Urothelium cell line (cell line): Measurements from ENCODE around the gene MTFR1L.

ENCODE experiments used
- DNase-seq: peaks from one replicate; pipeline ENCODE4 v3.0.0; 2011; ENCODE audit warnings: low spot score, mixed read lengths
- FAIRE-seq: peaks from 2 replicates; lab custom pipeline; 2011; peaks lifted over from hg19 to GRCh38; lab: Jason Lieb, UNC

The MTFR1L gene

DNA sequence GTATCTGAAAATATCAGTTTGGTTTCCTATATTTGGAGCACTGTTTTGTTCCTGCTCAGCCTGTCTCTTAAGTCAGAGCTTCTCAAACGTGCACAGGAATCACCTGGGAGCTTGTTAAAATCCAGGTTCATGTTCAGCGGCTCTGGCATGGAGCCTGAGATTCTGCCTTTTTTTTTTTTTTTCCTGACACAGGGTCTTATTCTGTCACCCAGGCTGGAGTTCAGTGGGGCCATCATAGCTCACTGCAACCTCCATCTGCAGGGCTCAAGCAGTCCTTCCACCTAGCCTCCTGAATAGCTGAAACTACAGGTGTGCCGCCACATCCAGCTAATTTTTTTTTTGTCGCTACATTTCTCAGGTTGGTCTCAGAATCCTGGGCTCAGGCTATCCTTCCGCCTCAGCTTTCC lies 32.0 kb upstream of the MTFR1L start:
- FAIRE-seq = no peak
- no peak for DNase-seq

DNA sequence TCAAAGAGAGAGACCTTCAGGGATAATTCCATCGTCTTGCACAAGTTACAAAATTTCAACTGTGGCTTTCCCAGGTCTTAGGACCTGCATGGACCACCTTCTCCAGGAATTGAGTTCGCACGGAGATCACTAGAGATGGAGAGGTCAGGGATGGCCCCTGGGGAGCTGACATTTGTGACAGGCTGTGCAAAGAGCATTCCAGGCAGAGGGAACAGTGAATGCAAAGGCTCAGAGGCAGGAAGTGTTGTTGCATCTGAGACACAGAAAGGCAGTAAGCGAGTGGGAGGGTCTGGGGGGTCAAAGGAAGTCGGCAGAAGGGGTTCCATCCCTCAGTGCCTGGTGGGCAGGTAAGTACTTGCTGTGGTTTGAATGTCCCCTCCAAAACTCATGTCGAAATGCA lies 29.3 kb upstream of the MTFR1L start:
- FAIRE-seq (no peak), DNase-seq (no peak)

DNA sequence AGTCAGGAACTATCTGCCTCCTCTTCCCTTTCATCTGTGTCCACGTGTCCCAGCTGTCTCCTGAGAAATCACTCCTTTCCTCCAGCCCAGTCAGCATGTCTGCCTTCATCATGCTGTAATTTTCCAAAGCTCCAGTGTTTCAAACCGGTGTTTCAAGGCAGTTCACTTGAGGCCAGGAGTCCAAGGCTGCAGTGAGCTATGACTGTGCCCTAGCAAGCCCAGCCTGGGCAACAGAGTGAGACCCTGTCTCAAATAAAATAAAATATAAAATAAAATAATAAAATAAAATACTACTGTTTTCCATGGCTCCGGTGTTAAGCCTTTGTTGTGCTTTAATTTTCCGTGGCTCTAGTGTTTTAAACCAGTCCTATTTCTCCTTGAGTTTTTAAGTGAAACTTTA lies 27.6 kb upstream of the MTFR1L start:
- no peak for FAIRE-seq

DNA sequence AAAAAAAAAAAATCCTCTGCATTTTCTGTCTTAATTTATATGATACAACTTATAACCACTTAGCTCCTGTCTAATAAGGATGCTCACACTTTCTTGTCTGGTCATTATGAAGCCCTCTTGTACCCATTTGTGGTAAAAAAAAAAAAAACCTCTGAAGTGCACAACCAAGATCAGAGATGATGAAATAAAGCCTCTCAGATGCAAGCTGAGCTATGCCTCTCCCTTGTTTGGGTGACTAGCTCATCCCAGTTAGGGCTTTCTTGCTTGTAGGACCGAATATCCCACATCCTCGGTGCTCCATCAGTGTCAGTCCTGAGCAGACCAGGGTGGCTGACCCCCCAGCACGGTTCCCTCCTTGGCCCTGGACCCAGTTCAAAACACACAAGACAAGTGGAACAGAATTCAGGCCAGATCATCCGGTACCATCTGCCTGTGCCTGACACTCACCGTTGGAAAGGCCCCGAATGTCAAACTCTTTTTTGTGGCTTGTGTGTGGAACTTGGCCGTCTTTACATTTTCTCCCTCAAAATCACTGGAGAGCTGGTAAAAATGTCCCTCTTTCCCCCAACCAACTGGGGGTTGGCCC lies 26.1 kb upstream of the MTFR1L start:
- no peak for FAIRE-seq

More for the DNA sequence above, 27.6 kb upstream of the MTFR1L start:
- DNase-seq = no peak

DNA sequence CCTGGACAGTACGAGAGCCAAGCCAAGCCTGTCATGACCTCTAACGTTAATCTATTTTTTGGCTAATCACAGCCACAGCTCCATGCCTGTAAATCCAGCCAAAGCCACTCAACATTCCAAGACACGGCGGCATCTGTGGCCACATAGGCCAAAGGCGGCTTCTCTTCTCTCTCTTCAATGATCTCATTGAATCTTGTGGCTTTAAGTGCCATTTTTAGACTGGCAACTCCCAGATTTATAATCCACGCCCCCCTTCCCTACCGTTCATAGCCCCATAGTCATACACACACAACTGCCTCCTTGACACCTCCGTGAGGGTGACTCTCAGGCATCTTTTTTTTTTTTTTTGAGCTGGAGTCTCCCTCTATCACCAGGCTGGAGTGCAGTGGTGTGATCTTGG lies 25.4 kb upstream of the MTFR1L start:
- DNase-seq (peak; percentile 53), FAIRE-seq (no peak)

More for the DNA sequence above, 26.1 kb upstream of the MTFR1L start:
- DNase-seq = no peak

DNA sequence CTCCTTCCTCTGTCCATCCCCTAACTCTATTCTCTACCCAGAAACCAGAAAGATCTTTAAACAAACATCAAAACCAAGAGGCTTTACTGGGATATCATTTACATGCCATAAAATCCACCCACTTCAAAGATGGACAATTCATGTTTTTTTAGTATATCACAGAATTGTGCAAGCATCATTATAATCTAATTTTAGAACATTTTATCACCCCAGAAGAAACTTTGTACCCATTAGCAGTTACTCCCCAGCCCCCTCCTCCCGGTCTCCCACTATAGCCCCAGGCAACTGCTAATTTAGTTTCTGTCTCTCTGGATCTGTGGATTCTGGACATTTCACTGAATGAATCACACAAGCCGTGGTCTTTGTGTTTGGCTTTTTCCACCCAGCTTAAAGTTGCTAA lies 24.5 kb upstream of the MTFR1L start:
- DNase-seq = no peak
- FAIRE-seq = no peak

DNA sequence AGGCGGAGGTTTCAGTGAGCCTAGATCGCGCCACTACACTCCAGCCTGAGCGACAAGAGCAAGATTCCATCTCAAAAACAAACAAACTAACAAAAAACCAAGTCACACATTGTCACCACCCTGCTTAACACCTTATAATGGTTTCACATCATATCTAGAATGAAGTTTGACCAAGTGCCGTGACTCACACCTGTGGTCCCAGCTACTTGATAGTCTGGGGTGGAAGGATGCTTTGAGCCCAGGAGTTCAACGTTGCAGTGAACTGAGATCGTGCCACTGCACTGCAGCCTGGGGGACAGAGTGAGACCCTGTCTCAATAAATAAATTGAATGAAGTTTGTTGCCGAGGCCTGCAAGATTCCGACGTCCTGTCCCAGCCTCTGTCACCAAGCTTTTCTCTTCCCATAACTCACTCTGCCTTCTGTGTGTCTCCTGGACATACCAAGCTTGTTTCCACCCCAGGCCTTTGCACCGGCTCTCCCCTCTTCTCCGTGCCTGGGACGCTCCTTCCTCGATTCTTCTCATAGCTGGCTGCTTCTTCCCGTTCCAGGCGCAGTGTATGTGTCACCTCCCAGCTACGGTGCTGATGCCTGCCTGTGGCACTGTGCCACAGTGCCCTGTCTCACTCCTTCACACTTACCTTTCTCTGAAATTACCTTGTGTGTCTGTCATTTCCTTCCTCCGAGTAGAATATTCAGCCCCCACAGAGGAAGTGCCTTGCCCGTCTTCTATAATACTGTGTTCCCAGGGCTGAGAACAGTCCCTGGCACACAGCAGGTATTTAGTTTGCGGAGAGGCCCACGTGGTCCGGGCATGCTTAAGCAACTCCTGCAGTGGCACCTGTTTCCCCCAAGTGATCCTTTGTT lies 23.6 kb upstream of the MTFR1L start:
- FAIRE-seq = no peak
- DNase-seq = no peak

DNA sequence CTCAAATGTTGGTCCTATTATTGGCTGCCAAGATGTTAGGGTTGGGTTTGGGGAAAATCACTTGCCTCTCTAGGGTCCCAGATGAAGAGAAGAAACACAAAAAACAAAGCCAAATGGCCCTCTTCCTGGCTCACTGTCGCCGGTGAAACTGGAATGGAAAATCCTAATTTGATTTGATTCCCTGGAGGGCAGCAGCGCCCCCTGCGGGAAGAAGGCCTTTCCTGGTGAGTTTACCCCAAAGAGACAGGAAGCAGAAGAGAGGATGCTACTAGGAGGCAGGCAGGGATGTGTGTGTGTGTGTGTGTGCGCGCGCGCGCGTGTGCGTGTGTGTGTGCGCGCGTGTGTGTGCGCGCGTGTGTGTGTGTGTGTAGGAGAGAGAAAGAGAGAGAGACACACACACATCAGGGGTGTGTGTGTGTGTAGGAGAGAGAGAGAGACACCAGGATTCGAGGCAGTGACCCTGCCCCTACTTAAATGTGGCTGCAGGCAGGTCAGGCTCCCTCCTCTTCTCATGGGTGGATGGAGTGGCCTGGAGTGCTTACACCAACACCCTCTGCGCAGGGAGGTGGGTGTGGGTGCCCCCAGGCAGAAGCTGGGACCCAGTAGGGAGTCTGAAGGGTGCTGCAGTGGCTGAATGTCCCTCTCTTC lies 22.8 kb upstream of the MTFR1L start:
- DNase-seq (peak; percentile 77), FAIRE-seq (peak; percentile 69)

DNA sequence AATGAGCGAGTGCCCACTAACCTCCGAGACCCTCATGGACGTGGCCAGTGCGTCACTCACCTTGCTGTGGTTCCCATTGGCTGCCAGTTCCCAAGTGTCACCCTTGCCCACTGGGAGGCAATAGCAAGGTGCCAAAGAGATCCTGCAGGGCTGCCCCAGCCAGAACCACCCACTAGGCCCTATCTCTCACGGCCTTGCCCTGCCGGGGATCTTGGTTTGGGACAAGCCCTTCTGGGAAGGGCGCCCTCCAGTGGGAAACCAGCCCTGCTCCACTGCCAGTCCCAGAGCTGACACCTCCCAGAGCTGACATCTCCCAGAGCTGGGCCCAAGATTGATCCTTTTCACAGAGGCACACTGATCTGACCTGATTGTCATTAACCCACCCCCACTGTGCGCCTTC lies 21.8 kb upstream of the MTFR1L start:
- peak; percentile 51 for DNase-seq
- FAIRE-seq = no peak

DNA sequence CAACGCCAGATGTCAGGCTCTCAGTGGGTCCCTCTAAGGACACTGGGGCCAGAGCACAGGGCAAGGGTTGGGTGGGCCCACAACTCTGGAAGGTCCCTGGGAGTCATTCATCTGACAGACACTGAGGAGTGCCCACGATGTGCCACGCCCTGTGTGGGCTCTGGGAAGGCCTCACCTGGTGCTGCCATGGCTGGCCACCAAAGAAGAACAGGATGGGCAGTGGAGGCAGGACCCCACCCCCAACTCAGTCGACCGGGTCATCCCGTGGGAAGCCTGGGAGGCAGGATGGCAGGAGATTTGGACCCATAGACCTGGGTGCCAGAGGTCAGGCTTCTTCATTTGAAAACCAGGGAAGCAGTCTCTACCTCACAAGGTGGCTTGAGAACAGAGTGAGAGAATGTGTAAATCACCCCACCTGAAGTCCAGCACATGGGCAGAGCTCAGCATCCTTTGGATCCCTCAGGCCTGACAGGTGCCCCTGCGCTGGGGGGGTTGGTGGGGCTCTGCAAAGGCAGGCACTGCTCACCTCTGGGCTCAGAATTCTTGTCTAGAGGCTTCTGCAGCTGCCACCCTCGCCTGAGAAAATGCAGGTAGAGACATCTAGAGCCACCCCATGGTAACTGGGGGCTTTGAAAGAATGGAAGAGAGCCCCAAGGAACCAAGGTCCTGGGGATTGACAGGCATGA lies 20.9 kb upstream of the MTFR1L start:
- DNase-seq (no peak), FAIRE-seq (no peak)

DNA sequence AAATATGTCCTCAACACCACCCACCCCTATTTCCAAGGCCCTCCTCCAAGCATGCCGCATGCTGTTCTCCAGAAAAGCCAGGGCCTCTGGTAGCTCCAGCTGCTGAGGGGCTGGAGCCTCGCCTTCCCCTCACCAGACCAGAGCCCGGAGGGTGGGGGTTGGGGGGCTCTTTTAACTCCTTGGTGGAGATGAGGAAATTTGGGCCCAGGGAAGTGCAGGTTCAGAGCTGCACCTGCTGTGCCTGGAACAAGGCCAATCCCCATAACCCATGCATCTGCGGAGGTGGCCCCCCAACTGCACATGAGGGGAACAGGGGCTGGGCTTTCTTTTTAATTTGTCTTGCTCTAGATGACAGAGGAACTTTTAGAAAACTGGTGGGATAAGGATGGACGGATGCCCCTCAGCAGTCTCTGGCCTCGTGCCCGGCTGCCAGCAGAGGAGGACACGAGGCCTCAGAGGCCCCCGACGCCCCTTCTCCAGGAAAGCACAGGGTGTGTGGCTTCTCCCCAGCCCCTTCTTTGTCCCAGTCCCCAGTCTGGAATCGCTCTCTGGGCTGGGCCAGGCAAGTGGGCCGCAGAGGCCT lies 20.3 kb upstream of the MTFR1L start:
- no peak for DNase-seq
- FAIRE-seq = no peak

DNA sequence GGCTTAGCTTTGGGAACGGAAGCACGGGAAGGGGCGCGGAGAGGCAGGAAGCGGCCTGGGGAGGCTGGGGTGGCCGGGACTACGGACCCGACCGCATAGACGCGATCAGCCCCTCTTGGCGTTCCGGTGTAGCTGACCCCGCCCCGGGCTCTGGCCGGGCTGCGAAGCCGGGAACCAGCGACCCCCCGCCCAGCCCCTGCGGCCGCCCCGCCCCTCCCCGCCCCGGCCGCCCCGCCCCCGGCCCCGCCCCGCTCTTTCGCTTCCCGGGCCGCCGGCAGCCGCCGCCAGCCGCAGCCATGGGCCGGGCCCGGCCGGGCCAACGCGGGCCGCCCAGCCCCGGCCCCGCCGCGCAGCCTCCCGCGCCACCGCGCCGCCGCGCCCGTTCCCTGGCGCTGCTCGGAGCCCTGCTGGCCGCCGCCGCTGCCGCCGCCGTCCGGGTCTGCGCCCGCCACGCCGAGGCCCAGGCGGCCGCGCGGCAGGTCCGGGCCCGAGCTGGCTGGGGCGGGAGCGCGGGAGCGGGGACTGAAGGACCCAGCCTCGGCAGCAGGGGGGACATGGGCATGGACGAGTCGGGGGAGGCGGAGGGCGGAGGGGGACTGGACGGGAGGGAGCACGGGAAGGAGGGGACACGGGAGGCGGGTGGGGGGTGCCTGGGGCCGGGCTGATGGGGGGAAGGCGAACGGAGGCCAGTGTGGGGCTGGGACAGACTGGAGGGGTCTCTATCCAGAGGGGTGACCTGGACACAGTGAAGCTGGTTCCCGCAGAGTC lies 19.6 kb upstream of the MTFR1L start, which contains the start of gene SELENON:
SELENON (plus strand) TSS at position 259 of the 768 bp plus-strand sequence; CDS start at position 297, 38 bp downstream.
- FAIRE-seq (no peak), DNase-seq (peak; percentile 85)

DNA sequence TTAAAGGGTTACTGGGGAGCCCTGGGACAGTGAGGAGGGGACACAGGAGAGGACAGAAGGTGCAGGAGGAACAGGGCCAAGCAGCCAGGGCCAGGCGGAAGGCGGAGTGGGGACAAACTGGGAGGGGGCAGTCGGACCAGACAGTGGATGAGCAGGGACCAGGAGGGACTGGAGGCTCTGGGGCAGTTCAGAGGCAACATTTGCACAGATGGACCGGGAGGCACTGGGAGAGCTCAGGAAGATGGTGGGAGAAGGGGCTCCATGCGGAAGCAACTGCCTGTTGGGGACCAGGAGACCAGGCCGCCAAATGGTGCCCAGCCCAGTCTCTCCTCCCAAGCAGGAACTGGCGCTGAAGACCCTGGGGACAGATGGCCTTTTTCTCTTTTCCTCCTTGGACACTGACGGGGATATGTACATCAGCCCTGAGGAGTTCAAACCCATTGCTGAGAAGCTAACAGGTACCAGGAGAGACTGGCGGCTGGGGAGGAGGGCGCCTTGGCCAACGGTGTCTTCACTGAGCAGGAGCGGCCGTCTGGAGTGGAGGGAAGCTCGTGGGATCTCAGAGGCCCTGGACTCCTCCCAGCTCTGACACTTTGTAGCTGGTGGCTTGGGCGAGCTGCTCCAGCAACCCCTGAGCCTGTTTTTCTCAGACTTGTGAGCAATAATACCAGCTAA lies 18.9 kb upstream of the MTFR1L start:
- DNase-seq (peak; percentile 36), FAIRE-seq (peak; percentile 48)

DNA sequence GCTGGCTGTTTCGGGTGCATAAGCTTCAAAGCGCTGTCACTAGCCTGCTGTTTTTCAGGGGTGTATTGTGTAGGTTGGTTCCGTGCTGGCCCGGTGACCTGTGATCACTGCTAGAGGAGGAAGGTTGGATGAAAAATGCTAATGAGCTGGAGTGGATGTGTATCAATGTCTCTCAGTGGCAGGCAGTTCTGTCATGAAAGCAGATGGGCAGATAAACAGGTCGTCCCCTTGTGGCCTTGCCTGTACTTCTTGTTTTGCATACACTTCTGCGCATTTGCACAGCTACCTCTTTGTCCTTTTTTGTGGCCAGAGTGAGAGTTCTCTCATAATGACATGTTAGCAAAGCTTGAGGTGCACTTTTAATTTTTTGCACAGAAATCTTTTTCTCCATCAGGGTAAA lies 16.8 kb upstream of the MTFR1L start:
- no peak for FAIRE-seq
- DNase-seq = no peak

DNA sequence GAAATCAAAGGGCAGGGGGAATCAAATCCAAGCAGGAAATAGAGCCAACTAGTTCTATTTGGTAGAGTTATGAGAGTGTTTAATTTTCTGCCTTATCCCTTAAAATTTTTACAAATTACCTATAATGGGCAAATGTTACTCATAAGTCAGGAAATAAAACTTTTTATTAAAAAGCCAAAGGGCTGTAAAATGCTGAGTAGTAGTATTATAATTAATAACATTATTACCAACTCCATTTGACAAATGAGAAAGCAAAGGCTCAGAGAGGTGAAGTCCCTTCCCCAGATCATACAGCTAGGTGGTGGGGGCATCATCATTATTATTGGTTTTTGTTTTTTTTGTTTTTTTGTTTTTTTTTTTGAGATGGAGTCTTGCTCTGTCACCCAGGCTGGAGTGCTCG lies 16.4 kb upstream of the MTFR1L start:
- no peak for FAIRE-seq

DNA sequence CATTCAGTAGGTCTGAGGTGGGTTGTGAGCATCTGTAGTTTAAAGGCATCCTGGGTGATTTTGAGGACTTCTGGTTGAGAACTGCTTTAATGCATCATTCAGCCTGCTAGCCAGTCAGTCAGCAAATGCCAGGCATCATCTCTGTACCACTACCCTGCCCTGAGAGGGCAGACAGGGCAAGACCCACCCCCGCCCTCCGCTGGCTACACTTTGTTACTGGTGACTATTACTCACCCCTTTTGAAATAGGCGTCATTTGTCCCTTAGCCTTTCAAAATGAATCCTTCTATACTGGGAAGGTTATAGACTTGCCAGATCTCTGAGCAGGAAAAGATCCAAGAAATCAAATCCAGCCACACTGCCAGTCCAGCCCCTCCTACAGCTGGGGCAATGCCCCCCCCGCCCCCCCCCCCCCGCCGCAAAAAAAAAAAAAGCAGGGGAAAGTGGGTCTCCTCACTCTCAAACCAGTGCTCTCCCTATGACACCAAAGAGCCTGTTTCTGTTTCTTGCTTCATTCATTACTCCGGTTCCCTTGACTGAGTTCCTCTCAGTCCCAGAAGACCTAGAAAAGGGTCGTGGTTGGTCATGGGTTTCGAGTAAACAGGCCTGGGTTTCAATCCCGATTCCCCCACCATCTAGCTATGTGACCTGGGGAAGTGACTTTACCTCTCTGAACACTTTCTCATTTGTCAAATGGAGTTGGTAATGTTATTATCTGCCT lies 15.3 kb upstream of the MTFR1L start:
- no peak for DNase-seq
- FAIRE-seq = no peak

More for the DNA sequence above, 16.4 kb upstream of the MTFR1L start:
- DNase-seq = no peak

DNA sequence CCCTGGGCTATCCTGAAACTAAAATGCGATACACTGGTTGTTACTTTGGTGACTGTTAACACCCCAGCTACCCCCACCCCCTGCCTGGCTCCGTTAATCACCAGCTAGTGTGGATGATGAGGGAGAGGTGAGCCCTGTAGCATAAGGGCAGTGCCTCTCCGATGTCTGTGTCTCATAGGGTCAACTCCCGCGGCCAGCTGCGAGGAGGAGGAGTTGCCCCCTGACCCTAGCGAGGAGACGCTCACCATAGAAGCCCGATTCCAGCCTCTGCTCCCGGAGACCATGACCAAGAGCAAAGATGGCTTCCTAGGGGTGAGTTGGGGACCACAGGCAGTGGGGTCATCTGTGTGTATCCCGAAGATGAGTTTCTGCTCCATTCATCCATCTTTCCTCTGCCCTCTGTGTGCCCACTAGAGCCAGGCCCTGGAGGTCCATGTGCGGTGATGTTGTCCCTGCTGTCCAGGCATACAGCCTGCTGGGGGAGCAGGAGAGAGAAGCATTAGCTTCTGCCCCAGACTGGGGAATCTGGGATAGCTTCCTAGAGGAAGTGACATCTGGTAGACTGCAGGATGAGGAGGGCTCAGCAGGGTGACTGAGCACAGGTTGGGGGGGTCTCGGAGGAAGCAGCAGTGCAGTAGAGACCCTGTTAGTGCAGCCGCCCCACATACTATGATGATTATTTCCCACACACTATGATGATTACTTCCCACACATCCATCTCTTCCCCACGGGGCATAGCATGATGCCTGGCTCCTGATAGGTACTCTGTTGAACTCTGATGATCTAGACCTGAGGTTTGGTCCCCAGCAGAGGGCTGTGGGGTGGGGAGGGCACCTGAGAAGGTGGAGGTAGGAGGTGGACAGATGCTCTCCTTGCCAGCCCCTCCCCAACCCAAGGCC lies 14.5 kb upstream of the MTFR1L start:
- FAIRE-seq = no peak
- DNase-seq = no peak

DNA sequence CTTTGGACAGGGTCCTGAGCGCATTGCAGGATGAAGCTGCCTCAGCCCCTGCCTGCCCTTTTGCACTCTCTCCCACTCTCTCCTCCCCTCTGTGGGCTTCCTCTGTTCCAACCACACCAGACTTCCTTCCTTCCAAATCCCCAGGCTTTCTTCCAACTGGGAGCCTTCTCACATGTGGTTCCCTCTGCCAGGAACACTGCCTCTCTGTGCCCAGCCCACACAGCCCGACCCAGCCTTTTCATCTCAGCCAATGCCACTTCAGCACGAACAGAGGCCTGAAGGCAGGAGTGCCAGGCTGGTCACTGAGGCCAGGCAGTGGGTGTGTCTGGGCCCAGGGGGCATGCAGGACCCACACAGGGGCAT lies 13.9 kb upstream of the MTFR1L start:
- DNase-seq (no peak), FAIRE-seq (no peak)
